HG03565 (cell line): ENCODE results near the gene CELSR2.
A peak's percentile ranks its signal among the peaks of the same experiment; 100 is the strongest.

Experiments
- ATAC-seq: cut with Tn5 transposase; IDR thresholded peaks from one replicate; pipeline ENCODE4 v1.9.1; 2021; ENCODE audit warnings: mild to moderate bottlenecking, moderate library complexity; ENCODE audit not compliant: unreplicated experiment

Gene CELSR2

DNA sequence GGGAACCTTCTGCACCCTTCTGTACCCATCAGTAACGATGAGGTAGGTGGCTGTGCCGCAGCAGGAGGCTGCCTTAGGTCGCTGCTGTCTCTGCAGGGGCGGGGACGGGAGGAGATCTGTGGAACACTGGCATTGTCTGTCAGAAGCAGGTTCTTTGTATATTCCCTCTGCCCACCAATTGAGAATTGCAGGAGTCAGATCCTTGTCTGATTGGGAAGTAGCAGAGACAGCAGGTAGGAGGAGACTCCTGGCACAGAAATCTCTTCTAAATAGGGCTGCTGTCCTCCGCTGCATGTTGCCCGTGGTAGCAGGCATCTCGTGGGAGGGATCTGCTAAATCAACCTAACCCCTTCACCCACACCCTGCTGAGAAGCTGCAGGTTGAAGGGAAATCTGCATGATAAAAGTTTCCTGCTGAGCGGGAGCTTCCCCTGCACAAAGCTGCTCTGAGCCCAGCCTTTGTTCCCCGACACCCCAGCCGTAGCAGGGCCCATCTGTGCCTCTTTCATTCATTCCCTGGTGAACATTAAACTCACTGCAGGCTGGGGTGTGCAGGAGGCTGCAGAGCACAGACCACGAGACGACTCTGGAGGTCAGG, 19.7 kb upstream of the CELSR2 start:
- no peak for ATAC-seq

DNA sequence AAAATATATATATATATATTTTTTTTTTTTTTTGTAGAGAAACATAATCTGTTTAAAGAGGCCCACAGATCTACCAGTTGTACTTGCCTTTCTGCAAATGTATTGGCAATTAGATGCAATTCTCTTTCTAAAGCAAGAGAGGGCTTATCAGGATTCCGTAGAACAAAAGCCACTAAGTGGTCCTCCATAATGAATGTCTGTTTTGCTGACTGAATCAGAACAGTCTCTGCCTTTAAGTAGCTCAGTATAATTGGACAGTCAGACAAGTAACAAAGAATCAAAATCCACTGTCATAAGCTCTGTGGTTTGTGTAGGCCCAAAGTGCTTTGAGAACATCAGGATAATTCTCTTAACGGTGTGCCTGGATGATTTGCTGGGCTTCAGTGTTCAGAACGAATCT, 18.3 kb upstream of the CELSR2 start:
- no peak for ATAC-seq

- ATAC-seq = no peak
These were observed 14.2 kb upstream of the CELSR2 start for GRCh38 chr1:109235137-109235536.

GRCh38 chr1:109237512-109237911, 11.8 kb upstream of the CELSR2 start:
- ATAC-seq = no peak

GRCh38 chr1:109238382-109238781, 11.0 kb upstream of the CELSR2 start:
- no peak for ATAC-seq

DNA sequence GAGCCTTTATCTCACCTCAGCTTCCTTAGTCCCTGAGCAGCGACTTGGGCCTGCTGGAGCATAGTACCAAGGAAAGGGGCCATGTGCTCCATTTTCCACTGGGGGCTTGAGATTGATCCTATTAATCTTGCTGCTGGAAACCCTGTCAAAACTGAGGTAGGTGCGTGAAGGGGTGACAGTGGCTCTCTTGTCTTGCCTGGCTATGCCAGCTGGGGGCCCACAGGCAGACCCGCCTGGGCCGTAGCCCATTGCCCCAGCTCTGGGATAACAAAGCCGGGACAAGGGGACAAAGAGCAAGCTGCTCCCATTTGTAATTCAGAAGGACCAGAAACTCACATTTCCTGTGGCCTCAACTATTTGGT, 10.3 kb upstream of the CELSR2 start:
- ATAC-seq = no peak

GRCh38 chr1:109239409-109240068, 9.8 kb upstream of the CELSR2 start:
- ATAC-seq = peak; percentile 70

- ATAC-seq = no peak
These were observed 8.9 kb upstream of the CELSR2 start for GRCh38 chr1:109240158-109241152.

DNA sequence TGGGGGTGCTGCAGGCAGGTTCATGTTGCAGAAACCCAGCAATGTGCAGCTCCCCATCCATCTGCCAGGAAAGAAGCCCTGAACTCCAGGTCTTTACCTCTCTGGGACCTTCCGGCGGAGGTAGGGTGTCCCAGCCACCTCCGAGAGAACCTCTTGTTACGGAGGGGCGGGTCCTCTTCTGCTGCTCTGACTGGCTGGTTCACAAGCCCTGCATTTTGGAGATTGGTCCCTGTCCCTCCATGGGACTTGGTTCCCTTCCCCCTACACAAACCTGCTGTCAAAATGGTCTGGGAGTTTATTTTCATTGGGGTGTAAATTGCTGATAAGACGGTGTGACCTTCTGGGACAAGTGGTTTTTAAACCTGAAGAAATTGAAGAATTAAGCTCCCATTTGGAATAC, 8.0 kb upstream of the CELSR2 start:
- ATAC-seq = no peak

GRCh38 chr1:109241841-109242345, 7.4 kb upstream of the CELSR2 start:
- no peak for ATAC-seq

- ATAC-seq = no peak
These were observed 7.0 kb upstream of the CELSR2 start for GRCh38 chr1:109242387-109242786.

DNA sequence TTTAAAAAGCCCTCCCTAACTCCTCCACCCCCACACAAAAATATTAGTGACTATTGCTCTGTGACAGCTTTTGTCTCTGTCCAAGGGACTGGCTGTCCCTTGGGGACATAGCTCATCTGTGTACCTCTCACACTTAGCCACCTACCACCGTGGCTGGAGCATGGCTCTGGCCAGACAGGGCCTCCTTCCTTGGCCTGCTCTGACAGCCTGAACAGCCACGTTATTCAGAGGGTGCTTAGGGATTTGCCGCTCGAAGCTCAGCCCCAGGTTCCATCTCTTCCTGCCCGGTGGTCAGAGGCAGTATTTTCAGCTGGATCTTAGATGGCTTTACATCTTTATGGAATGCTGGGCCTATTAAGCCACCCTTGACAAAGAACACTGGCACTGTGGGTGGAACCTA, 6.1 kb upstream of the CELSR2 start:
- ATAC-seq = no peak

DNA sequence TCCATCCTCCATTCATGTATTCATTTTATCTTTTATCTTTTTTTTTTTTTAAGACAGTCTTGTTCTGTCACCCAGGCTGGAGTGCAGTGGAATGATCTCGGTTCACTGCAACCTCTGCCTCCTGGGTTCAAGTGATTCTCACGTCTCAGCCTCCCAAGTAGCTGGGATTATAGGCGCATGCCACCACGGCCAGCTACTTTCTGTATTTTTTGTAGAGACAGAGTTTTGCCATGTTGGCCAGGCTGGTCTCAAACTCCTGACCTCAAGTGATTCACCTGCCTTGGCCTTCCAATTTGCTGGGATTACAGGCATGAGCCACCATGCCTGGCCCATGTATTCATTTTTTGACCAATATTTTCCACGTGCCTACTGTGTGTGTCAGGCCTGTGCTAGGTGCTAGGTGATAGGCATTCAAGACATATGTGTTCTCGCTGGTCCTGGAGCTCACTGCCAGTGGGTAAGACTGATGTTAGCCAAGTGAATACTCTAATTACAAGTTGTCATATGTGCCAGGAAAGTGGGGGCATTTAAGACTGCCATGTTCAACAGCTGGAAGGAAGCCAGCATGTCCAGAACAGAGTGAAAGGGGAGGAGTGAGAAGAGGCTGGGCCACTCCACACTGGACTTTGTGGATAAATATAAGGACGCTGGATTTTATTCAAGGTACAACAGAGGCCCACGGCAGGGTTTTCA, 5.3 kb upstream of the CELSR2 start:
- ATAC-seq = no peak

DNA sequence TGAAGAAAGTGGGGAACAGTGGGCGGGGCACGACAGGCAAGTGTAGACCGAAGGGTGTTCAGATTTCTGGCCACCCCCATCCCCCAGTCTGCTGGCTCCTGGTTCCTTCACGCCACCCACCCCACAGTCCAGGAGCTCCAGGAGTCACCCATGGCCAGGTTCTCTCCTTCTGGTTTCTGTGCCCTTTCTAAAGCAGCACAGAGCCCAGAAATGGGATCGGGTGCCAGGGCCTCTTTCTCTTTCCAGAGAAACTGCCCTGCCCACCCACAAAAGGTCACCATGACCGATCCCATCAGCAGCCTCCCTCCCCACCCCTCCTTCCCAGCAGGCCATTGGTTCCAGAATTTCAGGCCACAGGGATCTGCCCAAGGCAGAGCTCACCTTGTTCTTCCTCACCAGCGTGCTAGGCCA, 3.2 kb upstream of the CELSR2 start:
- ATAC-seq = no peak

DNA sequence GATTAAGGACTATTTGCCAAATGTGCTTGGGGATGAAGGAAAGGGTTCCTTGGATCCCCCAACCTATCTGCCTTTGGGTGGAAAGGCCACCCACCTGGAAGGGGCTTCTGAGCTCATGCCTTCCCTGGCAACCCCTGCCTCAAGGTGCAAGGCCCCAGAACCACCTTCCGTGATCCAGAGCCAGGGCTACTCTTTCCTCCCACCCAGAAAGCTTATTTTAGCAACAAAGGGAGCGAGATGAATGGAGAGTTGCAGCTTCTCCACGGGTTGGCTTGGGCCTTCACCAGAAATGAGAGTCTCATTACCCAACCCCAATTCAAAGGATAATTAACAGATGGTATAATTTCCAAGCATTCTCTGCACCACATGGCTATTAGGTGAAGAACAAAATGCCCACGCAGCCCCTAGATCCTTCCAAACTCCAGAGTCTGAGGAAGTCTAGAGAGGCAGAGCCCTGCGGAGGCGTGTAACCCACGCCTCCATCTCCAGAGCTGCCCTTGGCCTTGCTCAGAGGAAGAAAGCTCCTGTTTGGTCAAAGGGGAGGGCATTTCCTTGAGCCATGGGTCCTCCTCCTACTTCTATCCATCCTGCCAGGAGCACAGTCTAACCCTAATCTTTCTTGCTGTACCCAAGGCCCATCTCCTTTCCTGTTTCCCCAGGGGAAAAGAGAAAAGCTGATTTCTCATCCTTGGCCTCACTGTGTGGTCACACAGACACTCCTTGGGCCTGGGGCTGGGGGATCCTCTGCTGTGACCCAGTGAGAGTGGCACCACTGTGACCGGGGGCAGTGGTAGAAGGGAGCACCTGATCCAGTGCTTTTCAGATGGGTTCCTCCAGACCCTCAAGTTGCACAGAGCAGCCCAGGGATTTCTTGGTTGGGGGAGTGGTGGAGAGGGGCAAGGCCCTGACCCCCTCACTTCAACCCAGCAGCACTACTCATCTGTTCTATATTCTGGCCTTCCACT, 1.7 kb upstream of the CELSR2 start:
- ATAC-seq = no peak

DNA sequence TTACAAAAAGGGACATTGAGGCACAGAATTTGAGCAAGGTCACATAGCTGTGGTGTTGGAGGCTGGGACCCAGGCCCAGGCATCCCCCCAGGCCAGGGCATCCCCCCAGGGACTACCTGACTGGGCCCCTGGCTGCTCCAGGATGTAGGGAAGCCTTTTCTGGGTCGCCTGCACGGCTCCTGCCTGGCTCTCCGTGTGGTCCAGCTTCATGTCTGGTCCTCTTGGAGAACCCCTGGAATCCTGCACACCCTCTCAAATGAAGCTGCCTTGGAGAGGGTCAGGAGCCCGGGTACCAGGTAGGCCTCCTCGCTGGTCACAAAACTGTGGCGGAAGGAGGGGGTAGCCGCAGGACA, 919 bp upstream of the CELSR2 start:
- ATAC-seq = no peak

DNA sequence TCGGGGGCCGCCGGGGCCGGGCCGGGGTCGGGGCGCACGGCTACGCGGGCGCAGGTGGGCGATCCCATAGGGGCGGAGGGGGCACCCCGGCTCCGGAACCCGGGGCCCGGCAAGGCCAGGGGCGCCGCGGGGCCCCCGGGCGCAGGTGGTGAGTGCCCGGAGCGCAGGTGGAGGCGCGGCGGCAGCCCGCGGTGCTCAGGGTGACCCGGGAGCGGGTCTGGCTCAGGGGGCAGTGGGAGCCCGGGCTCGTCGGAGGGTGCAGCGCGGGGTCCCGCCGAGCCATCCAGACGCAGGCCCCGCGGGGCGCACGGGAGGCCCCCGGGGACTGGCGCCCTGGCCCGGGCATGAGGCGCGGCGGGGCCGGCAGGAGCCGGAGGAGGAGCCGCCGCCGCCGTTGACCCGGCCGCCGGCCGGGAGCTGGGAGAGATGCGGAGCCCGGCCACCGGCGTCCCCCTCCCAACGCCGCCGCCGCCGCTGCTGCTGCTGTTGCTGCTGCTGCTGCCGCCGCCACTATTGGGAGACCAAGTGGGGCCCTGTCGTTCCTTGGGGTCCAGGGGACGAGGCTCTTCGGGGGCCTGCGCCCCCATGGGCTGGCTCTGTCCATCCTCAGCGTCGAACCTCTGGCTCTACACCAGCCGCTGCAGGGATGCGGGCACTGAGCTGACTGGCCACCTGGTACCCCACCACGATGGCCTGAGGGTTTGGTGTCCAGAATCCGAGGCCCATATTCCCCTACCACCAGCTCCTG, 489 bp downstream of the CELSR2 start:
- ATAC-seq = no peak

- ATAC-seq = no peak
These were observed 1.3 kb downstream of the CELSR2 start for GRCh38 chr1:109250454-109251276.
